SW 1271 (cell line): Measurements from ENCODE around the gene B3GAT3.
A peak's percentile ranks its signal among the peaks of the same experiment; 100 is the strongest.
"Not testable (repeated sequence)": the region's sequence is repeated elsewhere in the genome, so short reads cannot be mapped to it uniquely, and the experiment has no call there.

Experiments
- DNase-seq, 2 experiments: peaks; one replicate each; lab custom pipeline; 2025; lab: John Stamatoyannopoulos, UW

B3GAT3 gene

DNA sequence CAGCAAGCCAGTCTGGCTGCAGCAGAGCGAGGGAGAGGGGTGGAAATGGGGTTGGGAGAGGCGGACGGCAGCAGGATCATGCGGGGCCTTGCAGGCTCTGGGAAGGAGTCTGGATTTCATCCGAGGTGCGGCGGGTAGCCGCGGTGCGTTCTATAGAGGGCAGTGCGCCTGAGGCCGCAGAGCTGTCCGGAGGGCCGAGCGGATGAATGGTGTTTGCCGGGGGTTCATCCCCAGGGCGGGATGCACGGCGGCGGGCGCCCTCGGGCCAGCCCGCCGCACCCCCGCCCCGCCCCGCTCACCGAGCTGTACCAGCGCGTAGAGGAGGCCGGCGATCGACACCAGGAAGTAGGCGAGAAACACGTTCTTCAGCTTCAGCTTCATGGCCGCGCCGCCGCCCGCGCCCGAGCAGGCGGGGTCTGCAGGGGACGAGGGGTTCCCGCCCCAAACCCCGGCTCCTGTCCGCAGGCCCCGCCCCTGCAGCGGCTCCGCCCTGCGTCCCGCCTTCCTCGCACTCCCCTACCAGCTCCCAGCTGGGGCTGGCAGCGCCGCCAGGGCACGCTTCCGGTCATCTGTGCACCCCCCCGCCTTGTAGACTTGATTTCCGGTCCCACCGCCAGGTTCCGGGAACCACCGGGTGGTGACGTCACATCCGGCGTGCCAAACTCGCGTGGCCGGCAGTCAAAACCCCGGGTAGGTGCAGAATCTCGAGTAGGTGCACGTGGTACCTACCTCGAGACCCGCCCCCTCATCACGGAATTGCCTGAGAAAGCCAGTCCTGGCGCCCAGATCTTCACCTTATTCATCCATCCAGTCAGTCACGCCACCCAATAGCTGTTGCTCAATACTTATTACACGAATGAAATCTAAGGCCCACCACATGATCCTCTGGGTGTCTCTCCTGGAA is at the start of gene B3GAT3:
TSS of gene B3GAT3 (minus strand) at position 420 of the 904 bp plus-strand sequence. CDS start at position 381, 39 bp downstream.
- DNase-seq, result peak; percentile 91 to 96

DNA sequence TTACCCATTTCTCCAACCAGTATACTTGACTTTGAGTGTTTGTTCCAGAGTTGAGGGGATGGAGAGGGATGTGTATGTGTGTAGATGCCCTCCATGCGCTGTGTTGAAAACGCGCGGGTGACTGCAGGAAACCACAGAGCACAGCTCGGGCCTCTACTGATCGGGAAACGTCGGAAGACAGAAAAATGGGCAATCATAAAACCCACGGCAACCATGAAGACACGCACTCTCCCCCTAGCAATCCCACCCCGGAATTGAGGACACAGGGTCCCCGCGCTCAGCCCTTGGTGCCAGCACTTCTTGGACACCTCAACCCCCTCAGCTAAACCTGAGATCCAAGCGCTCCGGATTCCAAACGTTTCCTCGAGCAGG is 49.4 kb upstream of the B3GAT3 start:
- peak in 1 of 2 experiments; percentile 72 for DNase-seq

GRCh38 chr11:62669420-62670161 is 47.8 kb upstream of the B3GAT3 start:
- no peak for DNase-seq

- no peak for DNase-seq
Observed at GRCh38 chr11:62667460-62667859, 45.7 kb upstream of the B3GAT3 start.

DNA sequence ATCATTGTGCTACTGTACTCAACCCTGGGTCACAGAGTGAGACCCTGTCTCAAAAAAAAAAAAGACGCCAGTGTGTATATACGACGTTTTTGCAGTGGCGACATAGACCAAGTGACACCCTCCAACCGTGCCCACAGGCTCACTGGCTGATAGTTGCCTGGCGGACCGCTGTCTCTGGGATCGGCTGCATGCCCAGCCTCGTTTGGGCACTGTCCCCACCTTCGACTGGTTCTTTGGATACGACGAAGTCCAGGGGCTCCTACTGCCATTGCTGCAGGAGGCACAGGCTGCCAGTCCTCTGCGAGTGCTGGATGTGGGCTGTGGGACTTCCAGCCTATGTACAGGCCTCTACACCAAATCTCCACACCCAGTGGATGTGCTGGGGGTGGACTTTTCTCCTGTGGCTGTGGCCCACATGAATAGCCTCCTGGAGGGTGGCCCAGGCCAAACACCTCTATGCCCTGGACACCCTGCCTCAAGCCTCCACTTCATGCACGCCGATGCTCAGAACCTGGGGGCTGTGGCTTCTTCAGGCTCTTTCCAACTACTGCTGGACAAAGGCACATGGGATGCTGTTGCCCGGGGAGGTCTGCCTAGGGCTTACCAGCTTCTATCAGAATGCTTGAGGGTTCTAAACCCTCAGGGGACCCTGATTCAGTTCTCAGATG is 44.6 kb upstream of the B3GAT3 start:
- DNase-seq, result no peak

GRCh38 chr11:62665599-62666258 is 43.9 kb upstream of the B3GAT3 start:
- DNase-seq, result peak in 1 of 2 experiments; percentile 72

- peak; percentile 71 to 88 for DNase-seq
Observed at GRCh38 chr11:62665075-62665598, 43.4 kb upstream of the B3GAT3 start, which contains the start of the genes C11orf98 and CSKMT. C11orf98 (minus strand) TSS chr11:62665210; CDS start chr11:62665169, 41 bp downstream. CSKMT (plus strand) TSS chr11:62665312; CDS start chr11:62665880, 568 bp downstream.

DNA sequence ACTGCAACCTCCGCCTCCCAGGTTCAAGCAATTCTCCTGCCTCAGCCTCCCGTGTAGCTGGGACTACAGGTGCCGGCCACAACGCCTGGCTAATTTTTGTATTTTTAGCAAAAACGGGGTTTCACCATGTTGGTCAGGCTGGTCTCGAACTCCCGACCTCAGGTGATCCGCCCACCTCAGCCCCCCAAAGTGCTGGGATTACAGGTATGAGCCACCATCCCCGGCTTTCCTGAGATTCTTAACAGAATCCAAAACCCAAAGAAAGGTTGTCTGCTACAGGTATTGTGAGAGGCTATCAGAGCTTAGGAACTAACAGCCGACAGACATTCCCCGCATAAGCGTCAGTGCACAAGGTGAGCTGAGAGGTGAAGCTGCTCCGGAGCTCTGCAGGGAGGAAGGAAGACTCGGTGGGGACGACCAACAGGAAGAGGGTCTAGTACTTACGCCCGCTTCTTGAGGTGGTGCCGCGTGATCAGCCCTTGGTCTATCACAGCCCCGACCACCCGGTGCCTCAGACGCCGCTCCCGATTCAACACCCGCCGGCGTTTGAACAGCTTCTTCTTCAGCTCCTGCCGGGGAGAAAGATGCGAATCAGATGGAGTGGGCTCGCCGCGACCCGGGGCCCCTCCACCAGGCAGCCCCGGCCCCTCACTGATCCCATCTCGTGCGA is 42.8 kb upstream of the B3GAT3 start:
- peak in 1 of 2 experiments; percentile 76 for DNase-seq

- no peak for DNase-seq
Observed at GRCh38 chr11:62656796-62657429, 35.1 kb upstream of the B3GAT3 start.

DNA sequence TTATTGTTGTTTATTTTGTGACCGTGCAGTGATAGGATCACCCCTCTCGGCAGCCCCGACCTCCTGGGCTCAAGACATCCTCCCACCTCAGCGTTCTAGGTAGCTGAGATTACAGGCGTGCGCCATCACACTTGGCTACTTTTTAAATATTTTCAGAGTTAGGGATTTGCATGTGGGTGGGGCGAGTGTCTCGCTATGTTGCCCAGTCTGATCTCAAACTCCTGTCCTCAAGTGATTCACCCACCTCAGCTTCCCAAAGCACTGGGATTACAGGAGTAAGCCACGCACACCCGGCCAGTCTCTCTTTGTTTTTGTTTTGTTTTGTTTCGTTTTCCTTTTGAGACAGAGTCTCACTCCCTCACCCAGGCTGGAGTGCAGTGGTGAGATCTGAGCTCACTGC is 32.5 kb upstream of the B3GAT3 start:
- no peak for DNase-seq

GRCh38 chr11:62652161-62653006 is 30.6 kb upstream of the B3GAT3 start:
- no peak for DNase-seq

GRCh38 chr11:62650283-62650682 is 28.5 kb upstream of the B3GAT3 start:
- DNase-seq, result not testable (repeated sequence)

DNA sequence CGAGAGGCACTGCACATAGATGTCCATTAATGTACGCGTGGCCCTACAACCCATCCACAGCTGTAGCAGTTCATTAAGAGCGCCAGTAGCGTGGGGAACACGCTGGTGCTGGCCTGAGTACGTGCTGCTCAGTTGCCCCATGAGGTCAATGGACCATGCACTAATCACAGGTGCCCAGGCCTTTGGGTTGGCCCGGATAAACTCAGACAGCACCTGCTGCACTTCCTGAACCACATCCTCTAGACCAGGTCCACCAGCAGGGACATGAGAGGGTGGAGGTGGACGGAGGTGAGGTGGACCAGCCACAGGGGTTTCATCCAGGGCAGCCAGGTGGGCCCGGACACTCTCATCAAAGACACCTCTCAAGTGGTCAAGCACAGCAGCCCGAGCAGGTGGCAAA is 27.7 kb upstream of the B3GAT3 start:
- DNase-seq, result no peak

GRCh38 chr11:62648967-62649364 is 27.2 kb upstream of the B3GAT3 start:
- no peak for DNase-seq

DNA sequence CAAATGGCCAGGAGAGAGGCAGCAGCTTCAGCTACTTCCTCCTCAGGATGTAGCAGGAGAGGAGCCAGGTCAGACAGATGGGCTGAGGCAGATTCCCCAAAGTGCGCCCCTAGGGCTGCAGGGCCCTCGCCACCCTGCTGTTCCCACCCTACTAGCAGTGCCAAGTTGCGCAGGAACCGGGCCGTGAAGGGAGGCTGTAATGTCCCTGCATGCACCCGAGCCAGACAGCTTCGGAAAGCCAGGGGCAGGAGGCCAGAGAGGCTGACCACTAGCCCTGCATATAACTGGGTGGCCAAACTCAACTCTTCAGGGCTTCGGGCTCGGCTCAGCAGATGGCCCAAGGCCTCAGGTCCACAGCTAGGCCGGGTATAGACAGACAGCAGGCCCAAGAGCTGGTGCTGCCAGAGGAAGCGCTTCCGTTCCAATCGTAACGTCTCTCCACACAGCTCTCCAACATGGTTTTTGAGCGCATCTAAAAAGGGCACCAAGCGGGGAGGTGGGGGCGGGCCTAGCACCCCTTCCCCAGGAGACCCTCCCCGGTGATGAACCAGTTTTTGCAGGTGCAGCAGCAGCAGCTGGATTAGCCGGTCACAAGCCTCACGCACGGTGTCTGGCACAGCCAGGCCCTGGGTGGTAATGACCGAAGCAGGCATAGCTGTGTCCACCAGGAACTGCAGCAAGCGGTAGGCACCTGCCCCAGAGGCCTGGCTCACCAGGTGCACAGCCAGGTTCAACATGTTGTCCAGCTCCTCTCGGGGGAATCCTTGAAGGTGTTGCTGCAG is 26.6 kb upstream of the B3GAT3 start:
- DNase-seq, result no peak

DNA sequence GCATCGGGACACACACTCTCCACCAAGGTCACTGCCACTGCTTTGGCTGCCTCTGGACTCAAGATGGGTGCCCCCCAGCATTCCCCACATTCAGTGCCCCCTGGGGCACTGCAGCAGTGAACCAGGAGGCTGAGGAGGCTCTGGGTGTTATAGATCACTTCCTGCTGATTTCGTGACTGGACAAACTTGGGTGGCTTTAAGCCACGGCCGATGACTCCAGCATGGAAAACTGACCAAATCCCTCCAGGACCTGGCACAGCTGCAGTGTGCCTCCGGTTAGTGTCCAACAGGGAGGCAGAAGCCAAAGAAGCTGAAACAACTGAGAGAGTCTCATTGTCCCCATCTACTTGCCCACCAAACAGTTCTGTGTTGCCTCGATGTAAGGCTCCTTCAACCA is 25.8 kb upstream of the B3GAT3 start:
- no peak for DNase-seq

DNA sequence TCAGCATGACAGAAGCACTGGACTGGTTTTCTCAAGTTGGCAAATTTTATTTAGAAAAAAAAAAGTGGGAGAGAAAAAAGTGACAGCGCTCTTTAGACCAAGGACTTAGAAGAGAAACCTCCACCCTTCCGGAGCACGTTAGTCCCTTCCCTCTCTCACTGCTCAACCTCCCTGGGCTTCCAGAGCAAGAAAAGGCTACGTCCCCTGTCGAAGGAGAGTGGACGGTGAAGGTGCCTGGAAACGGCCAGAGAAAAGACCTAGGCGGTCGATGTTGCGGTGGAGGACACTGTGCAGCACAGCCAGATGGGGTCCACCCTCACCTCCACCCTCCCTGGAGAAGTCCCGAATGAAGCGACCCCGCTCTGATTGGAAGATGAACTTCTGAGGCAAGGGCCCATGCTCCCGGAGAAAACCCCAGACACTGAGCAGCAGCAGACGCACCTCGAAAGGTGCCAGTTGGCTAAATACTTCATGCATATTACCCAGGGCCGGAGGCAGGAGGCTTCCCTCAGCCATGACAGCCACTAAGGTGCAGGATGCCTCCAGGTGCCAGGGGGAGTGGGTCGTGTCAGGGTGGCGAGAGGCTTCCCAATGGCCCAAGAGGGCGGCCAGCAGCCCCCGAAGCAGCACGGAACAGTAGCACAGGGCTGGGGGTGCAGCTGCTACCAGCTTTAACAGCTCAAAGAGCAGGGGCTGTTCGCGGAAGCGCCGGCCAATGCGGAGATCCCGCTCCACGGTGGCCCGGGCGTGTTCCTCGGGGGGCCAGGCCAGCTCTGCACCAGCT is 25.2 kb upstream of the B3GAT3 start:
- no peak for DNase-seq
